Transverse colon (tissue), 4 donors: ENCODE data around the gene MPP1.

Source experiments
- EP300 ChIP-seq: sonication (generic); formaldehyde crosslinking; IDR thresholded peaks from one replicate; pipeline ENCODE4 v1.6.1; 2017; ENCODE audit warnings: antibody characterized with exemption, low read depth
- POLR2A ChIP-seq: fragments of 450-650 bp; IDR thresholded peaks from one replicate; pipeline ENCODE4 v1.6.1; 2016; ENCODE audit warnings: antibody characterized with exemption, mild to moderate bottlenecking, moderate library complexity
- POLR2AphosphoS5 ChIP-seq, 3 donors: sonication (generic); formaldehyde crosslinking; IDR thresholded peaks; one replicate each; pipeline ENCODE4 v1.6.1; 2016; ENCODE audit warnings: antibody characterized with exemption in 3 of 3
- TF ChIP-seq, protein P1 (sequence below), 5 experiments: fragments of 200-600 bp in 3 of 5; fragments of 450-650 bp in 2 of 5; sonication (generic) in 3 of 5; IDR thresholded peaks; 1 replicate in 2 of 5; 2 replicates in 3 of 5; pipeline ENCODE4 v1.5.1; 2016 to 2017; ENCODE audit warnings: antibody characterized with exemption in 5 of 5, inconsistent platforms in 3 of 5, mild to moderate bottlenecking in 2 of 5, moderate library complexity in 1 of 5

- TF ChIP-seq POLR2AphosphoS5 (IDR thresholded peaks at IDR 0.05) (no peak), POLR2A (no peak), EP300 (no peak)
- TF ChIP-seq, protein P1, sequence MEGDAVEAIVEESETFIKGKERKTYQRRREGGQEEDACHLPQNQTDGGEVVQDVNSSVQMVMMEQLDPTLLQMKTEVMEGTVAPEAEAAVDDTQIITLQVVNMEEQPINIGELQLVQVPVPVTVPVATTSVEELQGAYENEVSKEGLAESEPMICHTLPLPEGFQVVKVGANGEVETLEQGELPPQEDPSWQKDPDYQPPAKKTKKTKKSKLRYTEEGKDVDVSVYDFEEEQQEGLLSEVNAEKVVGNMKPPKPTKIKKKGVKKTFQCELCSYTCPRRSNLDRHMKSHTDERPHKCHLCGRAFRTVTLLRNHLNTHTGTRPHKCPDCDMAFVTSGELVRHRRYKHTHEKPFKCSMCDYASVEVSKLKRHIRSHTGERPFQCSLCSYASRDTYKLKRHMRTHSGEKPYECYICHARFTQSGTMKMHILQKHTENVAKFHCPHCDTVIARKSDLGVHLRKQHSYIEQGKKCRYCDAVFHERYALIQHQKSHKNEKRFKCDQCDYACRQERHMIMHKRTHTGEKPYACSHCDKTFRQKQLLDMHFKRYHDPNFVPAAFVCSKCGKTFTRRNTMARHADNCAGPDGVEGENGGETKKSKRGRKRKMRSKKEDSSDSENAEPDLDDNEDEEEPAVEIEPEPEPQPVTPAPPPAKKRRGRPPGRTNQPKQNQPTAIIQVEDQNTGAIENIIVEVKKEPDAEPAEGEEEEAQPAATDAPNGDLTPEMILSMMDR (IDR thresholded peaks at IDR 0.05), result no peak
Observed at GRCh38 chrX:154749856-154750255, 55.4 kb downstream of the MPP1 start.
